DMS114 treated with DMSO at 0.1 percent for 48 hours (cell line): ENCODE data around the gene CHST15.

Experiments used
- DNase-seq: peaks from one replicate; lab custom pipeline; 2025; ENCODE audit not compliant: unreplicated experiment; lab: John Stamatoyannopoulos, UW

The CHST15 gene

GRCh38 chr10:124066781-124067714 is 26.4 kb downstream of the CHST15 start:
- no peak for DNase-seq

GRCh38 chr10:124066126-124066700 is 27.2 kb downstream of the CHST15 start:
- no peak for DNase-seq

GRCh38 chr10:124065382-124066125 is 27.8 kb downstream of the CHST15 start:
- no peak for DNase-seq

- no peak for DNase-seq
Observed at GRCh38 chr10:124064676-124065075, 28.7 kb downstream of the CHST15 start.

GRCh38 chr10:124063750-124064603 is 29.4 kb downstream of the CHST15 start:
- no peak for DNase-seq

GRCh38 chr10:124062390-124062789 is 31.0 kb downstream of the CHST15 start:
- DNase-seq: no peak

- DNase-seq: no peak
Observed at GRCh38 chr10:124061030-124061429, 32.4 kb downstream of the CHST15 start.

GRCh38 chr10:124060148-124060720 is 33.2 kb downstream of the CHST15 start:
- no peak for DNase-seq

GRCh38 chr10:124059551-124059950 is 33.8 kb downstream of the CHST15 start:
- no peak for DNase-seq

GRCh38 chr10:124058346-124059003 is 34.9 kb downstream of the CHST15 start:
- DNase-seq: no peak

GRCh38 chr10:124057601-124058000 is 35.8 kb downstream of the CHST15 start:
- DNase-seq: no peak

- DNase-seq: no peak
Observed at GRCh38 chr10:124056337-124056980, 36.9 kb downstream of the CHST15 start.

GRCh38 chr10:124053971-124054370 is 39.4 kb downstream of the CHST15 start:
- no peak for DNase-seq

GRCh38 chr10:124052561-124052960 is 40.8 kb downstream of the CHST15 start:
- DNase-seq: no peak

- DNase-seq: no peak
Observed at GRCh38 chr10:124050021-124051015, 43.1 kb downstream of the CHST15 start.

- no peak for DNase-seq
Observed at GRCh38 chr10:124049484-124049883, 43.9 kb downstream of the CHST15 start.

- DNase-seq: no peak
Observed at GRCh38 chr10:124048371-124049290, 44.8 kb downstream of the CHST15 start.
